ENCODE results near the gene SMYD3. TPM values are rescaled to one million over a fixed set of nuclear protein-coding genes. Genes with fewer than 3 reads are reported as not detected.

The SMYD3 gene
- total RNA-seq, 1 donor from 2014 or later = 35.4 TPM

GRCh38 chr1:245753807-245754206 lies 753.3 kb downstream of the SMYD3 start:
- H3K27me3 Mint-ChIP-seq (ENCODE audit: unreplicated experiment) = peaks cover 4% of the 10 kb centered on the region
- no peak for TF ChIP-seq CTCF (IDR thresholded peaks at IDR 0.05; ENCODE audit: partially characterized antibody, unreplicated experiment)
- no peak overlapping the region for H3K27ac Mint-ChIP-seq (ENCODE audit: unreplicated experiment)
- no peak overlapping the region for H3K4me3 Mint-ChIP-seq (ENCODE audit: unreplicated experiment)
- H3K36me3 Mint-ChIP-seq (ENCODE audit: unreplicated experiment) = peaks cover 5% of the 10 kb centered on the region
- H3K4me1 Mint-ChIP-seq (ENCODE audit: low read depth, unreplicated experiment) = peaks cover 16% of the 10 kb centered on the region
- peaks cover 6% of the 10 kb centered on the region for H3K9me3 Mint-ChIP-seq (ENCODE audit: unreplicated experiment)
- DNase-seq = no peak

GRCh38 chr1:245752561-245752960 lies 754.5 kb downstream of the SMYD3 start:
- H3K4me3 Mint-ChIP-seq (ENCODE audit: unreplicated experiment) = no peak overlapping the region
- H3K9me3 Mint-ChIP-seq (ENCODE audit: unreplicated experiment) = peaks cover 5% of the 10 kb centered on the region
- no peak for TF ChIP-seq CTCF (IDR thresholded peaks at IDR 0.05; ENCODE audit: partially characterized antibody, unreplicated experiment)
- peak overlapping the region; percentile 36 for H3K27ac Mint-ChIP-seq (ENCODE audit: unreplicated experiment)
- H3K36me3 Mint-ChIP-seq (ENCODE audit: unreplicated experiment) = peaks cover 5% of the 10 kb centered on the region
- no peak for DNase-seq
- H3K27me3 Mint-ChIP-seq (ENCODE audit: unreplicated experiment) = peaks cover 4% of the 10 kb centered on the region
- peaks cover 16% of the 10 kb centered on the region for H3K4me1 Mint-ChIP-seq (ENCODE audit: low read depth, unreplicated experiment)

- H3K27ac Mint-ChIP-seq (ENCODE audit: unreplicated experiment) = no peak overlapping the region
Observed at GRCh38 chr1:245751726-245752470, 755.2 kb downstream of the SMYD3 start.

GRCh38 chr1:245751116-245751515 lies 756.0 kb downstream of the SMYD3 start:
- Mint-ChIP-seq H3K9me3 (ENCODE audit: unreplicated experiment) (peaks cover 6% of the 10 kb centered on the region), H3K27ac (ENCODE audit: unreplicated experiment) (peak overlapping the region; percentile 53), H3K4me1 (ENCODE audit: low read depth, unreplicated experiment) (peaks cover 16% of the 10 kb centered on the region), H3K27me3 (ENCODE audit: unreplicated experiment) (peaks cover 4% of the 10 kb centered on the region), H3K4me3 (ENCODE audit: unreplicated experiment) (no peak overlapping the region), H3K36me3 (ENCODE audit: unreplicated experiment) (peaks cover 12% of the 10 kb centered on the region)
- no peak for DNase-seq
- TF ChIP-seq CTCF (IDR thresholded peaks at IDR 0.05; ENCODE audit: partially characterized antibody, unreplicated experiment) = no peak

More at GRCh38 chr1:245751726-245752470, 755.2 kb downstream of the SMYD3 start:
- TF ChIP-seq CTCF (IDR thresholded peaks at IDR 0.05; ENCODE audit: partially characterized antibody, unreplicated experiment) = no peak
- H3K4me3 Mint-ChIP-seq (ENCODE audit: unreplicated experiment) = no peak overlapping the region
- peaks cover 5% of the 10 kb centered on the region for H3K9me3 Mint-ChIP-seq (ENCODE audit: unreplicated experiment)
- H3K4me1 Mint-ChIP-seq (ENCODE audit: low read depth, unreplicated experiment) = peaks cover 16% of the 10 kb centered on the region
- H3K27me3 Mint-ChIP-seq (ENCODE audit: unreplicated experiment) = peaks cover 4% of the 10 kb centered on the region
- peaks cover 8% of the 10 kb centered on the region for H3K36me3 Mint-ChIP-seq (ENCODE audit: unreplicated experiment)
- DNase-seq = peak; percentile 31

- no peak overlapping the region for H3K27ac Mint-ChIP-seq (ENCODE audit: unreplicated experiment)
- no peak for TF ChIP-seq CTCF (IDR thresholded peaks at IDR 0.05; ENCODE audit: partially characterized antibody, unreplicated experiment)
Observed at GRCh38 chr1:245750261-245750660, 756.8 kb downstream of the SMYD3 start.

More at GRCh38 chr1:245750261-245750660, 756.8 kb downstream of the SMYD3 start:
- no peak for DNase-seq
- Mint-ChIP-seq H3K4me3 (ENCODE audit: unreplicated experiment) (no peak overlapping the region), H3K9me3 (ENCODE audit: unreplicated experiment) (peaks cover 9% of the 10 kb centered on the region), H3K27me3 (ENCODE audit: unreplicated experiment) (peaks cover 6% of the 10 kb centered on the region), H3K36me3 (ENCODE audit: unreplicated experiment) (peaks cover 12% of the 10 kb centered on the region), H3K4me1 (ENCODE audit: low read depth, unreplicated experiment) (peaks cover 16% of the 10 kb centered on the region)
